K562 (cell line): ENCODE data around the gene DYNC1I2. TPM values are rescaled to one million over a fixed set of nuclear protein-coding genes. Genes with fewer than 3 reads are reported as not detected.

Experiments used
- ATAC-seq: fragments of 200-7000 bp; cut with Tn5 transposase; 3 replicates; pipeline ENCODE4 v1.9.1; 2020; ENCODE audit warnings: moderate library complexity
- BruUV-seq: library from RNA; stranded (reverse); fragments of 400-500 nt; replicated peaks from 2 replicates; lab custom pipeline; 2021; lab: Mats Ljungman, UMichigan
- CTCF ChIA-PET: fragments of 300-600 bp; formaldehyde crosslinking; extraction: SDS; loops from one replicate; lab custom pipeline; 2021; ENCODE audit warnings: low intra/inter-chr PET ratio; lab: Yijun Ruan, JAX
- POLR2A ChIA-PET: fragments of 300-600, 350-650 bp; sonication (Branson Sonifier 250); formaldehyde crosslinking; extraction: SDS; loops from one replicate; lab custom pipeline; 2021; ENCODE audit warnings: antibody characterized with exemption, inconsistent platforms; lab: Yijun Ruan, JAX
- DNase-seq, 4 experiments: peaks; one replicate each; pipeline versions ENCODE4 v3.0.0 to v3.0.0-alpha.2; 2011 to 2018; ENCODE audit warnings: low spot score in 3 of 4, mixed read lengths in 3 of 4; ENCODE audit errors: extremely low read depth in 1 of 4
- FAIRE-seq: peaks from 2 replicates; lab custom pipeline; 2011; peaks lifted over from hg19 to GRCh38; lab: Jason Lieb, UNC
- H2AFZ ChIP-seq: 2 replicates; pipeline ENCODE4 v1.6.0; 2011; ENCODE audit warnings: low read depth, low read length, control low read depth, inconsistent platforms
- H3K27ac ChIP-seq: fragments of 200-600 bp; 3 replicates; pipeline ENCODE4 v1.8.0; 2011; ENCODE audit warnings: low read depth, mild to moderate bottlenecking, control low read depth, inconsistent platforms, low read length, moderate library complexity, mixed read lengths; ENCODE audit errors: extremely low read depth
- H3K27me3 ChIP-seq, 2 experiments: fragments of 300-600 bp in 1 of 2; 2 replicates in 1 of 2; 3 replicates in 1 of 2; pipeline versions ENCODE4 v1.6.0 to v1.8.0; 2011; ENCODE audit warnings: inconsistent platforms in 2 of 2, low read length in 2 of 2, mild to moderate bottlenecking in 1 of 2, mixed read lengths in 1 of 2, moderate library complexity in 1 of 2; ENCODE audit not compliant: control insufficient read depth in 2 of 2, insufficient read depth in 2 of 2
- H3K36me3 ChIP-seq: fragments of 300-600 bp; 3 replicates; pipeline ENCODE4 v1.8.0; 2011; ENCODE audit warnings: mild to moderate bottlenecking, low read length, inconsistent platforms; ENCODE audit not compliant: control insufficient read depth, insufficient read depth
- H3K4me1 ChIP-seq, 2 experiments: fragments of 200-600 bp in 1 of 2; replicated peaks in 1 of 2; 2 replicates in 1 of 2; 3 replicates in 1 of 2; pipeline versions ENCODE4 v1.5.1 to v1.8.0; 2011; ENCODE audit warnings: inconsistent platforms in 2 of 2, low read length in 2 of 2, mild to moderate bottlenecking in 1 of 2, mixed read lengths in 1 of 2, moderate library complexity in 1 of 2; ENCODE audit not compliant: control insufficient read depth in 2 of 2, insufficient read depth in 2 of 2
- H3K4me2 ChIP-seq: 2 replicates; pipeline ENCODE4 v1.6.1; 2011; ENCODE audit warnings: low read length, control low read depth, inconsistent platforms, mixed read lengths; ENCODE audit not compliant: insufficient read depth
- H3K4me3 ChIP-seq: fragments of 200-600 bp; sonication (generic), shearing (Covaris generic); 2 replicates; pipeline ENCODE4 v1.5.1; 2016; ENCODE audit warnings: control low read depth, inconsistent platforms
- H3K79me2 ChIP-seq: fragments of 200-600 bp; 3 replicates; pipeline ENCODE4 v1.8.0; 2011; ENCODE audit warnings: low read length, inconsistent platforms; ENCODE audit not compliant: control insufficient read depth, insufficient read depth
- H3K9ac ChIP-seq, 2 experiments: 2 replicates each; pipeline versions ENCODE4 v1.6.0 to v1.6.1; 2011; ENCODE audit warnings: low read depth in 2 of 2, low read length in 2 of 2, control low read depth in 1 of 2, inconsistent platforms in 1 of 2, mild to moderate bottlenecking in 1 of 2, mixed read lengths in 1 of 2; ENCODE audit not compliant: insufficient read depth in 1 of 2
- H3K9me1 ChIP-seq: one replicate; pipeline ENCODE4 v1.6.0; 2011; ENCODE audit warnings: inconsistent platforms, mild to moderate bottlenecking, low read length, moderate library complexity; ENCODE audit not compliant: control insufficient read depth, insufficient read depth
- H3K9me3 ChIP-seq: replicated peaks from 2 replicates; pipeline ENCODE4 v1.5.1; 2011; ENCODE audit warnings: low read depth, low read length, inconsistent platforms; ENCODE audit not compliant: control insufficient read depth, insufficient read depth
- H4K20me1 ChIP-seq: replicated peaks from 2 replicates; pipeline ENCODE4 v1.6.1; 2011; ENCODE audit warnings: low read length, inconsistent platforms, mixed read lengths; ENCODE audit not compliant: control insufficient read depth, insufficient read depth
- EGR1 ChIP-seq: fragments of 450-650 bp; conservative IDR thresholded peaks from 2 replicates; pipeline ENCODE4 v1.6.1; 2017; ENCODE audit warnings: mild to moderate bottlenecking
- HMG20A ChIP-seq: fragments of 450-650 bp; formaldehyde crosslinking; conservative IDR thresholded peaks from 2 replicates; pipeline ENCODE4 v1.4.0; 2020; ENCODE audit warnings: mild to moderate bottlenecking, mixed read lengths
- KDM4B ChIP-seq, 2 experiments: fragments of 450-650 bp in 1 of 2; sonication (generic) in 1 of 2; IDR thresholded peaks; 2 replicates each; pipeline ENCODE4 v1.6.1; 2016 to 2017; ENCODE audit warnings: borderline replicate concordance in 2 of 2, antibody characterized with exemption in 1 of 2, low read depth in 1 of 2, mild to moderate bottlenecking in 1 of 2
- KHSRP ChIP-seq: fragments of 450-650 bp; IDR thresholded peaks from 2 replicates; pipeline ENCODE4 v1.6.1; 2017
- NEUROD1 ChIP-seq: fragments of 150-350 bp; IDR thresholded peaks from 2 replicates; pipeline ENCODE4 v1.6.1; 2014; ENCODE audit warnings: borderline replicate concordance, low read length, low read depth; ENCODE audit not compliant: partially characterized antibody
- SAFB2 ChIP-seq: fragments of 200-400 bp; formaldehyde crosslinking; IDR thresholded peaks from 2 replicates; pipeline ENCODE4 v1.6.1; 2018; ENCODE audit warnings: borderline replicate concordance, low read length, low read depth, moderate library complexity; ENCODE audit not compliant: severe bottlenecking
- SRSF1 ChIP-seq: fragments of 200-400 bp; formaldehyde crosslinking; IDR thresholded peaks from 2 replicates; pipeline ENCODE4 v1.6.1; 2017; ENCODE audit warnings: mild to moderate bottlenecking, low read depth, low read length, moderate library complexity
- TSC22D4 ChIP-seq: fragments of 450-650 bp; IDR thresholded peaks from 2 replicates; pipeline ENCODE4 v1.6.1; 2016; ENCODE audit warnings: missing genetic modification characterization, missing biosample characterization, control low read depth
- ZFP36 ChIP-seq: fragments of 150-350 bp; IDR thresholded peaks from 2 replicates; pipeline ENCODE4 v1.6.1; 2018; ENCODE audit warnings: low read length, low read depth; ENCODE audit not compliant: partially characterized antibody
- ZKSCAN1 ChIP-seq: fragments of 150-350 bp; IDR thresholded peaks from 2 replicates; pipeline ENCODE4 v1.6.1; 2016; ENCODE audit warnings: low read depth, low read length
- ZNF134 ChIP-seq: fragments of 250-450 bp; sonication (Bioruptor Pico); conservative IDR thresholded peaks from 2 replicates; pipeline ENCODE4 v1.4.0; 2020
- ZNF263 ChIP-seq: sonication (generic); formaldehyde crosslinking; IDR thresholded peaks from 2 replicates; pipeline ENCODE4 v1.8.0; 2022; ENCODE audit warnings: mild to moderate bottlenecking, missing genetic modification reagents, borderline replicate concordance
- WGBS: fragments of 100-300 bp; shearing (Covaris generic); methylation state at CpG from one replicate; pipeline ENCODE4 v1.1.6; 2016; ENCODE audit warnings: low coverage, mixed read lengths; ENCODE audit not compliant: insufficient coverage; ENCODE audit errors: missing lambda C conversion rate; 5-methylcytosine and 5-hydroxymethylcytosine counted together
- in situ Hi-C: fragments of 300-500 bp; cut with MboI; formaldehyde crosslinking; loops from 4 replicates; pipeline ENCODE4 v1.15.0; 2018; ENCODE audit warnings: inconsistent platforms, mixed read lengths
- intact Hi-C: fragments of 100-400 bp; cut with micrococcal nuclease; formaldehyde crosslinking; loops from 2 replicates; pipeline ENCODE4 v1.14.2; 2022
- polyA plus RNA-seq, 8 experiments: library from polyadenylated mRNA; depleted of rRNA in 4 of 8; stranded (reverse) in 5 of 8; unstranded in 3 of 8; fragments of >200 nt; fragmentation: Nextera tagmentation in 2 of 8; fragmentation: Illumina TruSeq in 1 of 8; extraction: Ambion mirVana in 2 of 8; extraction: Trizol in 1 of 8; gene quantifications; 2 replicates each; pipeline versions ENCODE4 v1.2.1 to v1.2.3, GENCODE V29; 2011 to 2014; ENCODE audit warnings: inconsistent platforms in 1 of 8, missing spikeins in 1 of 8
- total RNA-seq, 7 experiments: library from RNA; depleted of rRNA in 6 of 7; stranded (reverse); fragments of >200 nt in 6 of 7; fragmentation: Illumina TruSeq in 2 of 7; extraction: Trizol in 2 of 7; gene quantifications; 2 replicates each; pipeline versions ENCODE4 v1.2.1 to v1.2.3, GENCODE V29; 2011 to 2021; ENCODE audit warnings: low replicate concordance in 1 of 7

DYNC1I2 gene
- total and polyA plus RNA-seq, 9 of the 15 experiments (the other 6 are each of a cell fraction or from before 2014, with no cell fraction given), result 59.1 to 204 (median 100) TPM

DNA sequence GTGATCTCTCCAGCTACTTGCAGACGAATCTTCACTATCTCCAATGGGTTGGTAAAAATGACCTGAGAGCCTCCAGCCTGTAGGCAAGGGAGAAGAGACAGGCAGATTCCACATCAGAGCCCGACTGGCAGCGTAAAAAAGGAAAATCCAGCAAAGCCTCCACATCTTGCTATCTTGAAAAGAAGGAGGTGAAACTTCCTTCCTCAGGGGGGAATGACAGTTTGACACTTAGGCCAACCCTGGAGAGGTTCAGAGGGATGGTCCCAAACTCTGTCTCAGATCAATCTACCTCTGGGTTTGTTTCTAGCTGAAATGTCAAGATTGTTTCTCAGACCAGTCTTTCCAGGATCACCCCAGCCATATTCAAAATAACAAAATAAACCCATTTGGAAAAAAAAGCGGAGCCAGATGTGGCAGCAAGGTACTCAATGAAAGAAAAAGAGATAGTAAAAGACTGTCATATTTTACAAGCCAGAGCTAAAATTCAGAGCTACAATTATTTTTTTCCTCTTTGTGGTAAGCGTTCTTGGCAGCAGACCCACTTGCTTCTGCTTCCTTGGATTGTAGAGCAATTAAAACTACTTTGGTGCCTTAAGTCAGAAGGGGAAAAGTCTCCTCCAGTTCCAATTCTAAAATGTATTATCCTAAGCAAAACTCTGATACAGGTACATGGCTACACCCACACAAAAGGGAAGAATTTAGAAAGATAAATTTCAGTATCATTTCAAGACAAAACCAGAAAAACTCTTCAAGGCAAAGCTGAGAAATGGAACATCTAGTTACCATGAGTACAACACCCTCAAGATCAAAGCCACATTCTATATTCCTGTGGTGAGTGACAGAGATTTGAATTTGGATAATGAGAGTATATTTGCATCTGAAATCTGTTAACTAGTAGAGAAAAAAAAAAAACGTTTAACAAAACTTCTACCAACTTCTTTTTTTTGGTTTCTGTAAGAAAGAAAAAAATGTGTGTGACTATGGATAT is 106.7 kb downstream of the DYNC1I2 start:
- BruUV-seq, result no TSS peak
- Histone ChIP-seq H3K4me1 (no peaks in the 10 kb centered on the region), H3K4me3 (no peak overlapping the region), H3K9me1 (no peaks in the 10 kb centered on the region), H3K27me3 (no peaks in the 10 kb centered on the region), H3K9ac (no peak overlapping the region), H2AFZ (no peak overlapping the region), H3K36me3 (peaks cover 21% of the 10 kb centered on the region; the same call in 2 of the 3 replicates), H3K27ac (no peak overlapping the region), H3K9me3 (no peaks in the 10 kb centered on the region), H4K20me1 (no peaks in the 10 kb centered on the region), H3K79me2 (no peaks in the 10 kb centered on the region), H3K4me2 (no peak overlapping the region)
- 57% methylated on average over 6 of the region's 6 CpGs for WGBS
- in situ Hi-C loops (no loop called here), intact Hi-C loops (loop anchor here (5.0 to 10.0 kb wide), 2 partner anchors 197 to 219 kb away; no protein-coding TSS in a partner anchor)
- CTCF ChIA-PET, result interaction anchor here (0.7 kb wide), 1 partner anchor 28 kb away, joined by 3 read pairs; no protein-coding TSS in a partner anchor
- TF ChIP-seq NEUROD1, result no peak
- TF ChIP-seq ZNF134 (CRISPR knock-in tag), result no peak
- no peak for TF ChIP-seq HMG20A (CRISPR knock-in tag)
- no peak for TF ChIP-seq SRSF1
- no peak for TF ChIP-seq KDM4B (IDR thresholded peaks at IDR 0.05; ENCODE audit: borderline replicate concordance in 2 of 2, low read depth in 1 of 2)
- TF ChIP-seq SAFB2, result no peak
- TF ChIP-seq KHSRP, result no peak
- no peak for TF ChIP-seq EGR1
- no peak for TF ChIP-seq ZKSCAN1
- no peak for TF ChIP-seq TSC22D4
- TF ChIP-seq ZFP36, result no peak
- TF ChIP-seq ZNF263 (CRISPR knock-in tag), result no peak
- FAIRE-seq (no peak), DNase-seq (no peak), ATAC-seq (no peak)
- POLR2A ChIA-PET, result interaction anchor here (0.5 to 0.8 kb wide), 2 partner anchors 29 to 320 kb away, joined by 3 read pairs; no protein-coding TSS in a partner anchor
